Heart left ventricle (tissue), 16 donors: Measurements from ENCODE around the gene RPTOR. TPM values are rescaled to one million over a fixed set of nuclear protein-coding genes. Genes with fewer than 3 reads are reported as not detected.

ENCODE experiments used
- ATAC-seq, 4 donors: fragments of 200-7000 bp; cut with Tn5 transposase; one replicate each; pipeline ENCODE4 v1.9.1; 2020 to 2022; ENCODE audit warnings: moderate library complexity in 4 of 4, mild to moderate bottlenecking in 3 of 4, moderate number of reproducible peaks in 1 of 4
- DNase-seq, 5 donors: peaks; one replicate each; pipeline ENCODE4 v3.0.0-alpha.2; 2020
- H3K27ac ChIP-seq, 12 donors: fragments of 200-600 bp; sonication (generic) in 4 of 12; one replicate each; pipeline versions ENCODE4 v1.5.0 to v1.8.0; 2016 to 2022; ENCODE audit warnings: mild to moderate bottlenecking in 2 of 12
- H3K27me3 ChIP-seq, 9 donors: fragments of 200-600 bp; sonication (generic) in 2 of 9; one replicate each; pipeline versions ENCODE4 v1.5.1 to v1.8.0; 2016 to 2022; ENCODE audit warnings: mild to moderate bottlenecking in 3 of 9
- H3K36me3 ChIP-seq, 9 donors: fragments of 200-600 bp; sonication (generic) in 2 of 9; one replicate each; pipeline versions ENCODE4 v1.5.0 to v1.8.0; 2018 to 2022; ENCODE audit warnings: mild to moderate bottlenecking in 2 of 9
- H3K4me1 ChIP-seq, 12 donors: fragments of 200-600 bp; sonication (generic) in 4 of 12; one replicate each; pipeline versions ENCODE4 v1.5.0 to v1.8.0; 2016 to 2022; ENCODE audit warnings: mild to moderate bottlenecking in 3 of 12
- H3K4me3 ChIP-seq, 12 donors: fragments of 200-600 bp; sonication (generic) in 4 of 12; one replicate each; pipeline versions ENCODE4 v1.5.0 to v1.8.0; 2017 to 2022; ENCODE audit warnings: mild to moderate bottlenecking in 9 of 12, moderate library complexity in 4 of 12
- H3K9me3 ChIP-seq, 12 donors: fragments of 200-600 bp; sonication (generic) in 4 of 12; one replicate each; pipeline versions ENCODE4 v1.5.0 to v1.8.0; 2016 to 2022; ENCODE audit warnings: mild to moderate bottlenecking in 1 of 12
- POLR2A ChIP-seq, 2 donors: fragments of 450-650 bp; IDR thresholded peaks; one replicate each; pipeline ENCODE4 v1.6.1; 2017; ENCODE audit warnings: antibody characterized with exemption in 2 of 2, mild to moderate bottlenecking in 2 of 2, moderate library complexity in 2 of 2
- WGBS, 4 donors: extraction: QIAGEN DNeasy Blood & Tissue Kit in 2 of 4; methylation state at CpG; one replicate each; pipeline versions ENCODE4 v1.1.5 to v1.1.7; 2013 to 2018; 5-methylcytosine and 5-hydroxymethylcytosine counted together
- intact Hi-C, 10 donors: fragments of 100-400 bp; cut with DNase I; formaldehyde crosslinking; loops; one replicate each; pipeline versions ENCODE4 v1.11.1 to v1.14.2; 2022
- polyA plus RNA-seq, 2 donors: library from polyadenylated mRNA; stranded (reverse); fragments of 200-250 nt; gene quantifications; one replicate each; pipeline ENCODE4 v1.2.3, GENCODE V29; 2013
- total RNA-seq, 9 donors: library from RNA; depleted of rRNA in 2 of 9; stranded (reverse); fragments of >200 nt in 2 of 9; fragmentation: NEBNext Ultra II Directional in 3 of 9; extraction: Animal tissue kit (Norgen Biotek cat#: 25700) in 3 of 9; gene quantifications; one replicate each; pipeline versions ENCODE4 v1.1.0 to v1.2.4, GENCODE V29; 2016 to 2023
- TF ChIP-seq, protein P1 (sequence below), 12 donors: fragments of 200-600 bp; sonication (generic) in 4 of 12; IDR thresholded peaks; one replicate each; pipeline versions ENCODE4 v1.5.0 to v1.8.0; 2018 to 2022; ENCODE audit warnings: antibody characterized with exemption in 12 of 12, mild to moderate bottlenecking in 5 of 12
- donor health status: ischemic (EF 13 %, LVEDD 7.1; RV severe dilation, severe dysfunction).
- donor health status: healthy with polysubstance abuse.
- donor health status: DM: no; HTN: yes; CAD: no.
- donor health status: DM: no; HTN: no; CAD: no.
- donor health status: ischemic (EF 25% LVEDD 6.9; RV normal size, moderate dysfunction).
- donor health status: ischemic (EF 25% LVEDD 5.7; RV mildly dilated, moderate dysfunction).
- donor health status: healthy.
- donor health status: DM: yes; HTN: yes; CAD: no.
- donor health status: ischemic (EF 35%, LVEDD 5.7; RV mildly dilated, moderate dysfunction).
- donor health status: nonischemic (EF 11% LVEDD 7.7; RV severe dilation, severe dysfunction).
- donor health status: DM: yes; HTN: yes; CAD: no.
- donor health status: PGD.
- donor health status: ischemic (EF 29% LVEDD 5.4; RV normal size, mild dysfunction).
- donor health status: nonischemic (EF 23%, LVEDD 6.1; RV moderate dilation, normal function).

Gene RPTOR
- total and polyA plus RNA-seq, 11 donors: 14.7 to 31.7 (median 26.0) TPM

GRCh38 chr17:80960037-80960796, 415.6 kb downstream of the RPTOR start:
- DNase-seq (peak in 2 of 5 donors; percentile 25 to 43), ATAC-seq (peak; percentile 1 to 33 (median 5))
- Histone ChIP-seq H3K27ac (peak overlapping the region; percentile 65 to 98 (median 90)), H3K4me3 (peak overlapping the region in 5 of 12 donors; percentile 8 to 28 (median 10)), H3K4me1 (peaks cover 3 to 26% (median 20%) of the 10 kb centered on the region in 12 donors), H3K36me3 (peaks cover 0 to 22% (median 13%) of the 10 kb centered on the region in 9 donors), H3K9me3 (peaks cover 0 to 1% (median 0%) of the 10 kb centered on the region in 12 donors), H3K27me3 (no peaks in the 10 kb centered on the region)
- 57 to 73% (median 68%) methylated on average over 19 to 24 of the region's 24 CpGs for WGBS, 4 donors
- intact Hi-C loops: loop anchor here in 1 of 10 donors (10.0 kb wide), 1 partner anchor 95 kb away; no protein-coding TSS in a partner anchor
- no peak for TF ChIP-seq POLR2A (IDR thresholded peaks at IDR 0.05)
- TF ChIP-seq, protein P1, sequence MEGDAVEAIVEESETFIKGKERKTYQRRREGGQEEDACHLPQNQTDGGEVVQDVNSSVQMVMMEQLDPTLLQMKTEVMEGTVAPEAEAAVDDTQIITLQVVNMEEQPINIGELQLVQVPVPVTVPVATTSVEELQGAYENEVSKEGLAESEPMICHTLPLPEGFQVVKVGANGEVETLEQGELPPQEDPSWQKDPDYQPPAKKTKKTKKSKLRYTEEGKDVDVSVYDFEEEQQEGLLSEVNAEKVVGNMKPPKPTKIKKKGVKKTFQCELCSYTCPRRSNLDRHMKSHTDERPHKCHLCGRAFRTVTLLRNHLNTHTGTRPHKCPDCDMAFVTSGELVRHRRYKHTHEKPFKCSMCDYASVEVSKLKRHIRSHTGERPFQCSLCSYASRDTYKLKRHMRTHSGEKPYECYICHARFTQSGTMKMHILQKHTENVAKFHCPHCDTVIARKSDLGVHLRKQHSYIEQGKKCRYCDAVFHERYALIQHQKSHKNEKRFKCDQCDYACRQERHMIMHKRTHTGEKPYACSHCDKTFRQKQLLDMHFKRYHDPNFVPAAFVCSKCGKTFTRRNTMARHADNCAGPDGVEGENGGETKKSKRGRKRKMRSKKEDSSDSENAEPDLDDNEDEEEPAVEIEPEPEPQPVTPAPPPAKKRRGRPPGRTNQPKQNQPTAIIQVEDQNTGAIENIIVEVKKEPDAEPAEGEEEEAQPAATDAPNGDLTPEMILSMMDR (IDR thresholded peaks at IDR 0.05): no peak

DNA sequence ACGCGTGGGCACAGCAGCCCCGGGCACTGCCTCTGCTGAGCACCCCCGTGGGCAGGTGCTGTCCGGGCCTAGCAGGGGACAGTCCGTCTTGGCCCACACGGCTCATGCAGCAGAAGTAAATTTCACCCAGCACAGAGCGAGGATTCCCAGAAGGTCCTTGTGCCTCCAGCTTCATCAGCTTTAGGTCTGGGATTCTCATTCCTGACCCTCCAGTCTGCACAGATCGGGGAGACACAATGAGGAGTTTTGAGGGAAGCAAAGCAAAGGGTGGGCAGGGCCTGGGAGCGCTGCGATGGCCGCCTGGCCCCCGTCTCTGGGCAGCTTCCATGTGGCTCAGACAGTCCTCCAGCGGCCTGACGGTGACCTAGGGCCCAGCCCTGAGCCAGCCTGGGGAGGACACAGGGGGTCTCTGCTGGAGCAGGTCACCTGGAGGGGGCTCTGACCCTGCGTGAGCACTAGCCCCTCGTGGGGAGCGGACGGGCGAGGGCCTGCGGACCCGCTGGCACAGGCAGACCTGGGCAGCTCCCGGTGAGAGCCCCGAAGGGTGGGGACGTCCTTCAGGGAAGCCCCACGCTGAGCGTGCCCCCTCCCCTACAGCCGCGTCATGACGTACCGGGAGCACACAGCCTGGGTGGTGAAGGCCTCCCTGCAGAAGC, 416.3 kb downstream of the RPTOR start:
- WGBS, 4 donors: 92 to 96% (median 94%) methylated on average over 19 to 31 of the region's 31 CpGs
- TF ChIP-seq, protein P1 (IDR thresholded peaks at IDR 0.05): no peak
- TF ChIP-seq POLR2A (IDR thresholded peaks at IDR 0.05): no peak
- no peak overlapping the region for H3K4me3 ChIP-seq
- DNase-seq: peak in 1 of 5 donors; percentile 51
- peaks cover 3 to 26% (median 20%) of the 10 kb centered on the region in 12 donors for H3K4me1 ChIP-seq
- H3K9me3 ChIP-seq: no peaks in the 10 kb centered on the region
- H3K27ac ChIP-seq: peak overlapping the region in 8 of 12 donors; percentile 86 to 98 (median 92)
- H3K27me3 ChIP-seq: no peaks in the 10 kb centered on the region
- ATAC-seq: no peak
- H3K36me3 ChIP-seq: peaks cover 0 to 26% (median 16%) of the 10 kb centered on the region in 9 donors
- intact Hi-C loops: loop anchor here in 1 of 10 donors (10.0 kb wide), 1 partner anchor 96 kb away; no protein-coding TSS in a partner anchor

GRCh38 chr17:80961541-80962330, 417.1 kb downstream of the RPTOR start:
- intact Hi-C loops: loop anchor here in 1 of 10 donors (10.0 kb wide), 1 partner anchor 97 kb away; no protein-coding TSS in a partner anchor

More at GRCh38 chr17:80961541-80962330, 417.1 kb downstream of the RPTOR start:
- H3K27me3 ChIP-seq: no peaks in the 10 kb centered on the region
- H3K9me3 ChIP-seq: no peaks in the 10 kb centered on the region
- H3K4me1 ChIP-seq: peaks cover 3 to 26% (median 20%) of the 10 kb centered on the region in 12 donors
- peak overlapping the region in 2 of 12 donors; percentile 91 to 94 for H3K27ac ChIP-seq
- no peak for TF ChIP-seq POLR2A (IDR thresholded peaks at IDR 0.05)
- TF ChIP-seq, protein P1 (IDR thresholded peaks at IDR 0.05): no peak
- no peak overlapping the region for H3K4me3 ChIP-seq
- H3K36me3 ChIP-seq: peaks cover 0 to 27% (median 16%) of the 10 kb centered on the region in 9 donors
- no peak for ATAC-seq
- WGBS, 4 donors: 86 to 91% (median 87%) methylated on average over 18 to 21 of the region's 21 CpGs
- peak in 1 of 5 donors; percentile 58 for DNase-seq
